Upper lobe of left lung (tissue), 6 donors: Measurements from ENCODE around the gene IL5RA. TPM values are rescaled to one million over a fixed set of nuclear protein-coding genes. Genes with fewer than 3 reads are reported as not detected.

Source experiments
- ATAC-seq, 2 donors: fragments of 200-7000 bp; cut with Tn5 transposase; one replicate each; pipeline ENCODE4 v1.9.1; 2022; ENCODE audit warnings: mild to moderate bottlenecking in 2 of 2, moderate library complexity in 2 of 2; ENCODE audit not compliant: low FRiP score in 2 of 2
- DNase-seq, 2 donors: peaks; one replicate each; pipeline ENCODE4 v3.0.0-alpha.2; 2019 to 2020
- H3K27ac ChIP-seq, 4 donors: fragments of 200-600 bp; sonication (generic); one replicate each; pipeline ENCODE4 v1.5.1; 2016 to 2019
- H3K27me3 ChIP-seq, 4 donors: fragments of 200-600 bp; sonication (generic); one replicate each; pipeline ENCODE4 v1.5.1; 2017 to 2019
- H3K36me3 ChIP-seq, 4 donors: fragments of 200-600 bp; sonication (generic); one replicate each; pipeline ENCODE4 v1.5.1; 2016 to 2019
- H3K4me1 ChIP-seq, 4 donors: fragments of 200-600 bp; sonication (generic); one replicate each; pipeline ENCODE4 v1.5.1; 2018 to 2019
- H3K4me3 ChIP-seq, 4 donors: fragments of 200-600 bp; sonication (generic); one replicate each; pipeline ENCODE4 v1.5.1; 2017 to 2019; ENCODE audit warnings: mild to moderate bottlenecking in 2 of 4, moderate library complexity in 1 of 4
- H3K9me3 ChIP-seq, 4 donors: fragments of 200-600 bp; sonication (generic); one replicate each; pipeline ENCODE4 v1.5.1; 2018 to 2019
- CTCF ChIP-seq, 6 experiments: fragments of 450-650 bp in 4 of 6; fragments of 200-600 bp in 2 of 6; sonication (generic) in 2 of 6; IDR thresholded peaks; one replicate each; pipeline ENCODE4 v1.5.1; 2016 to 2019; ENCODE audit warnings: antibody characterized with exemption in 6 of 6
- EP300 ChIP-seq, 4 donors: sonication (generic); formaldehyde crosslinking; IDR thresholded peaks; one replicate each; pipeline ENCODE4 v1.5.1; 2017; ENCODE audit warnings: antibody characterized with exemption in 4 of 4, control low read depth in 2 of 4
- POLR2A ChIP-seq, 4 donors: fragments of 450-650 bp; IDR thresholded peaks; one replicate each; pipeline ENCODE4 v1.5.1; 2016 to 2017; ENCODE audit warnings: antibody characterized with exemption in 4 of 4, mild to moderate bottlenecking in 2 of 4
- POLR2AphosphoS5 ChIP-seq, 2 donors: sonication (generic); formaldehyde crosslinking; IDR thresholded peaks; one replicate each; pipeline ENCODE4 v1.5.1; 2017; ENCODE audit warnings: antibody characterized with exemption in 2 of 2
- WGBS, 2 donors: methylation state at CpG; one replicate each; pipeline ENCODE4 v1.1.5; 2017 to 2018; 5-methylcytosine and 5-hydroxymethylcytosine counted together
- small RNA-seq, 4 donors: library from RNA; depleted of rRNA; stranded (forward); fragments of <200 nt; gene quantifications; one replicate each; pipeline ENCODE3, GENCODE V24; 2016
- total RNA-seq, 6 donors: library from RNA; depleted of rRNA in 4 of 6; stranded (reverse); fragments of >200 nt in 4 of 6; gene quantifications; one replicate each; pipeline versions ENCODE4 v1.1.0 to v1.2.1, GENCODE V29; 2016 to 2021
- donor health status: DM: no; HTN: no; CAD: no; lungs with moderate emphysema.
- donor health status: DM: no; HTN: yes; CAD: no; lungs with severe emphysema.

Gene IL5RA
- total RNA-seq, 6 donors from 2014 or later, result 0.46 to 17.7 (median 3.7) TPM

DNA sequence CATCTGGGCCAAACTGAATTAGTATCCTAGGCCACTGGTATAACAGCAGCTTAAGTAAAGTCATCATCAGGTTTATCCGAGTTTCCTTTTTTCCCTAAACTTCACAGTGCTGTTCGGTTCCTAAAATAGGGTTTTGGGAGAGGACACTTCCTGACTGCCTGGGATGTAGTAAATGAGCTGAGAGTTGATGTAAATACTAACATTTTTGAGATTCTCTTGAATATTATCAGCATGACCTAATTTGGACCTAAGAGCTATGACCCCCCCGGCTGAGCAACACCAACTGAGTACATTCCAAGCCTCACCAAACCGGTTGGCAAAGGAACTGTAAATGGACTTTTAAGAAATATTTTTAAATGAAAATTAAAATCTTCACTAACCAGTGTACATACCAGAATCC, 78.8 kb downstream of the IL5RA start:
- no peak for TF ChIP-seq POLR2A (IDR thresholded peaks at IDR 0.05)
- no peak for TF ChIP-seq EP300 (IDR thresholded peaks at IDR 0.05)
- TF ChIP-seq POLR2AphosphoS5 (IDR thresholded peaks at IDR 0.05), result no peak
- no peak for TF ChIP-seq CTCF (IDR thresholded peaks at IDR 0.05)
- Histone ChIP-seq H3K36me3 (no peaks in the 10 kb centered on the region), H3K9me3 (no peaks in the 10 kb centered on the region), H3K27me3 (no peaks in the 10 kb centered on the region), H3K4me1 (peaks cover 0 to 6% (median 2%) of the 10 kb centered on the region in 4 donors), H3K27ac (peak overlapping the region in 2 of 4 donors; percentile 13 to 18), H3K4me3 (no peak overlapping the region)
- DNase-seq (no peak), ATAC-seq (peak in 1 of 2 donors; percentile 40)
- 36 to 42% methylated on average over 4 of the region's 4 CpGs for WGBS, 2 donors

DNA sequence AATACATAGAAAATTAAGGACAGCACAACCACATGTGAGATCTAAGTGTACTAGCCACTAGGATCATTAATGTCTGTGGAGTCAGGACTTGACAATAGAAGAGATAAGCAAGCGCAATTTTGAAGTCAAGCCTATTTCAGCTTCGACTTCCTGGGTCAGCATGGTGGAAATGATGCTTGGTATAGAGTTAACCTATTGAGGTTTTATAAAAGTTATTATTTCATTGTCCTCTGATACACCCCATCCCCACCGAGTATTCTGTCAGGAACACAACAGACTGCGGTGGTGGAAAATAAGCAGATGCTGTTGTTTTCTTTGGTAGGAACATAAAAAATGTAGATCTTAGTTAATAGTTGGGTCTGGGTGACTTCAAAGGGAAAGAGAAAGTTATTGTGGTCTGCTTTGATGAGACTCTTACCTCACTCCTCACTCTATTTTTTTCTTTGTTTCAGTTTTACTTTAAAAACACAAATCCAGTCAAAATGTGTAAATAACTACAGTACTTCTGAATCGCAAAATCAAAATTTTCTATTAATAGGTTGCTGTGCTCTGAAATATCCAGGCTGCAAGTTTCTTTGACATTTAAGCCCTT, 82.1 kb downstream of the IL5RA start:
- ATAC-seq (no peak), DNase-seq (no peak)
- Histone ChIP-seq H3K4me1 (peaks cover 0 to 6% (median 4%) of the 10 kb centered on the region in 4 donors), H3K27ac (no peak overlapping the region), H3K4me3 (no peak overlapping the region), H3K36me3 (no peaks in the 10 kb centered on the region), H3K27me3 (no peaks in the 10 kb centered on the region), H3K9me3 (no peaks in the 10 kb centered on the region)
- 64 to 73% methylated on average over 5 of the region's 5 CpGs for WGBS, 2 donors
- TF ChIP-seq POLR2A (IDR thresholded peaks at IDR 0.05) (no peak), CTCF (IDR thresholded peaks at IDR 0.05) (no peak), EP300 (IDR thresholded peaks at IDR 0.05) (no peak), POLR2AphosphoS5 (IDR thresholded peaks at IDR 0.05) (no peak)

DNA sequence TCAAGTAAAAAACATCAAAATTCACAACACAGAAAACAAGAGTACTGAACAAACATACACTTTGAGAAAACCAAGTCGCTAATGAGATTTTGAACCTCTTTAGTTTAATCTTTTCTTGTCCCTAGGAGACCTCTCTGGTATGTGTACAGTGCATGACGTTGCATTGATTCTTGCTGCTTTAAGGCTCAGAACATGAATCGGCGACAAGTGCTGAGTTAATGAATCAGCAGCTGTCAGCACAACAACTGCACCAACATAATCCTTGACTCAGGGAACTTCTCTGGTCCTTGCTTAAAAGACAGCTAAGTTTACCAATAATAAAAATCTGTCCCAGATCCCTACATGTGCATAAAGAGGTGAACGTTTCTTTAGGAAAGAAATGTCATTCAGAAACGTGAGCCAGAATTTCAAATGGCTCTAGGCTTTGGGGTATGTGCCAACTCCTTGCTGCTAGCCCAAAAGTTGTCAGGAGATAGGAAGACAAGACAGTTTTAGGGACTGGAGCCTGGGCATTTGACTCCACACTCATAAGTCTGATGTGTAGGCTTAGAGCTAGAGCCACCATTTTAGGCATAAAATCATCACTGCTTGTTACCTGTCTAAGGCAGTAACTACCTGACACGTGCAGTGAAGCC, 86.9 kb downstream of the IL5RA start:
- DNase-seq (no peak), ATAC-seq (no peak)
- no peak overlapping the region for H3K4me3 ChIP-seq
- H3K27ac ChIP-seq, result no peak overlapping the region
- no peak for TF ChIP-seq EP300 (IDR thresholded peaks at IDR 0.05)
- TF ChIP-seq CTCF (IDR thresholded peaks at IDR 0.05), result no peak
- TF ChIP-seq POLR2AphosphoS5 (IDR thresholded peaks at IDR 0.05), result no peak
- TF ChIP-seq POLR2A (IDR thresholded peaks at IDR 0.05), result no peak
- peaks cover 0 to 4% (median 0%) of the 10 kb centered on the region in 4 donors for H3K4me1 ChIP-seq
- WGBS, 2 donors, result 48 to 58% methylated on average over 7 of the region's 7 CpGs
- no peaks in the 10 kb centered on the region for H3K36me3 ChIP-seq
- no peaks in the 10 kb centered on the region for H3K9me3 ChIP-seq
- H3K27me3 ChIP-seq, result no peaks in the 10 kb centered on the region

DNA sequence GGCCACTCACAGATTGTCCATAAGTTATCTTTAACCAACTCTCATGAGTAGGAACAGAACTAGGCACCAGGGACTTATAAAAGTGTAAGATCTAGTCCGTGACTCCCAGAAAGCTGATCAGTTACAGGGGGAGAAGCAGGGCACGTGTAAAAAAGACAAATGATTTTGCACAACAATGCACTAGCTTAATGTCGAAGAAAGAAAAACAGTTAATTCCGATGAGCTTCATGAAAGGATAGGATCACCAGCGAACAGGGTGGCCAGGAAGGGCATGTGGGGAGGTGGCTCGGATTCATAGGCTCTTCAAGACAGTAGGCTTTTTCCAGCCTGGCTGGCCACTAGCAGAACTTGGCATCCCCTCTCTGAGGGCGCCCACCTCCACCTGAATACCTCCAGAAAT, 90.0 kb downstream of the IL5RA start:
- H3K9me3 ChIP-seq, result no peaks in the 10 kb centered on the region
- TF ChIP-seq POLR2A (IDR thresholded peaks at IDR 0.05) (no peak), POLR2AphosphoS5 (IDR thresholded peaks at IDR 0.05) (no peak), CTCF (IDR thresholded peaks at IDR 0.05) (no peak), EP300 (IDR thresholded peaks at IDR 0.05) (no peak)
- no peak overlapping the region for H3K27ac ChIP-seq
- no peaks in the 10 kb centered on the region for H3K36me3 ChIP-seq
- no peaks in the 10 kb centered on the region for H3K27me3 ChIP-seq
- no peak overlapping the region for H3K4me3 ChIP-seq
- DNase-seq (no peak), ATAC-seq (no peak)
- 86 to 87% methylated on average over 7 of the region's 7 CpGs for WGBS, 2 donors
- peaks cover 0 to 7% (median 0%) of the 10 kb centered on the region in 4 donors for H3K4me1 ChIP-seq

Small RNA genes within 50 kb of the gene (small RNA-seq; reads per million reads assigned to genes)
- gene RF00416, result 0 reads per million in 4 donors

Other genes starting within 250 kb of the IL5RA start
- gene TRNT1, start 16.6 kb upstream of the IL5RA start, total RNA-seq, result 10 to 100 TPM in 5 of 6 donors, 1 to 10 TPM in 1; 9.2 to 35.6 (median 21.6) TPM
- gene CRBN, start 69.3 kb upstream of the IL5RA start, total RNA-seq, result 10 to 100 TPM; 35.3 to 98.5 (median 53.0) TPM